NCI-H146 (cell line): ENCODE measurements around the gene IKZF3.
"Not testable (repeated sequence)": the region's sequence is repeated elsewhere in the genome, so short reads cannot be mapped to it uniquely, and the experiment has no call there.

Source experiments
- DNase-seq: peaks from one replicate; lab custom pipeline; 2025; lab: John Stamatoyannopoulos, UW

Gene IKZF3

DNA sequence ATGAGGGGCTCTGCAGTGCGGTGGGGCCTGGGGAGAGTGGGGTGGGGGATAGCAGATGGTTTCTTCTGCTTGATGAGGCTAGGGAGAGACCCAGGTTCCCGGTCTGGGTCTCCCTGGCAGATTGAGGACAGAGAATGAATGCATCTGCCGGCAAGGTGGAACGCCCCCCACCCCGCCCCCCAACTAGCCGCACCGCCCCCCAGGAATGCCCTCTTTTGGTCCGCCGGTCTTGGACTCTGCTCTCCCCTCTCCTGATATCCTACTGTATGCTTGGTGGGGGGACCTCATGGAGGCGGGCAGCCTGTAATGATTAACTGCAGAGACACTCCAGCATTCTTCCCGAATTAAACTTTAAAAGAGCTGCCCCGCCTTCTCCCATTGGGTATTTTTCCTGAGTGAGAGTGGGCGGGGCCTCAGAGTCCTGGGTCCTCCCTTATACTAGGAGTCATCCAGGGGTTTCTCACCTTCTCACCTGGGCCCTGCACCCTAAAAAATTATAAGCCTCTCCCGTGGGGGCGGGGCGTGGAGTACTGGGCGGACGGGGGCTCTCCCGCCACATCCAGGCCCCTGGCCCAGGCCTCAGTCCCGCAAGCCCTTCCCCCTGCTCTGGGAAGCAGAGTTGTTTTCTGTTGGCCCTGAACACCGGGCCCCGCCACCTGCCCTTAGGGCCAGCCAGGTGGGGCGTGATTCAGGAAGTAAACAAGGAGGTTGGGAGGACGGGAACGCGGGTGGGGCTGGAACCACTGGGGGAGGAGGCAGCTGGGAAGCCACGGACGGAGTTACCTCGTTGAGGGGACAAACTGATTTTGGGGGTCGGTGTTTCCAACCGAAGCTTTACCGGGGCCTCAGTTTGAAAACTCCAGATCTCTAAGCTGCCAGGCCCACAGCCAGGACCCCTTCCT lies 124.9 kb downstream of the IKZF3 start:
- peak; percentile 74 for DNase-seq

DNA sequence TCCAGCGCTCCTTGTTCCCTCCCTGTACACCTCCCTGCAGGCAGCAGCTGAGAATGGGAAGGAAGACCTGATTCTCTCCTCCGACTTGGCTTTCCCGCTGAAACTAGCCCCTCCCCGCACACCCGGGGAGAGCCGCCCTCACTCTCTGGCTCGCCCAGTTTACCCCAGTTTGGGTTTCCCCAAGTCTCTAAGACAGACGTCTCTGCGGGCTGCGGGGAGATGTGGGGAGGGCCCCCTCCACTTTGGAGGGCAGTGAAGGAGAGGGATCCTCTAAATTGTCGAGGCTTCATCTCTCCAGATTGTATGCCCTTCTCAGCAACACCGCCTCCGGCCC lies 125.6 kb downstream of the IKZF3 start:
- DNase-seq, result peak; percentile 74

GRCh38 chr17:39737760-39738567 lies 126.1 kb downstream of the IKZF3 start, which contains the start of gene GRB7:
Gene GRB7, plus strand, starts transcription at chr17:39737938. Its CDS starts 4,364 bp downstream, at chr17:39742302.
- peak; percentile 78 for DNase-seq

- DNase-seq, result no peak
Observed at GRCh38 chr17:39737206-39737759, 126.8 kb downstream of the IKZF3 start.

- no peak for DNase-seq
Observed at GRCh38 chr17:39736319-39737165, 127.6 kb downstream of the IKZF3 start.

GRCh38 chr17:39735882-39736281 lies 128.2 kb downstream of the IKZF3 start:
- no peak for DNase-seq

- DNase-seq, result no peak
Observed at GRCh38 chr17:39732586-39732985, 131.5 kb downstream of the IKZF3 start.

GRCh38 chr17:39730095-39730921 lies 133.8 kb downstream of the IKZF3 start, which contains the start of gene MIEN1:
Gene MIEN1, minus strand, starts transcription at chr17:39730532. Its CDS starts 37 bp downstream, at chr17:39730495.
- peak; percentile 89 for DNase-seq

- no peak for DNase-seq
Observed at GRCh38 chr17:39729280-39729851, 134.7 kb downstream of the IKZF3 start.

DNA sequence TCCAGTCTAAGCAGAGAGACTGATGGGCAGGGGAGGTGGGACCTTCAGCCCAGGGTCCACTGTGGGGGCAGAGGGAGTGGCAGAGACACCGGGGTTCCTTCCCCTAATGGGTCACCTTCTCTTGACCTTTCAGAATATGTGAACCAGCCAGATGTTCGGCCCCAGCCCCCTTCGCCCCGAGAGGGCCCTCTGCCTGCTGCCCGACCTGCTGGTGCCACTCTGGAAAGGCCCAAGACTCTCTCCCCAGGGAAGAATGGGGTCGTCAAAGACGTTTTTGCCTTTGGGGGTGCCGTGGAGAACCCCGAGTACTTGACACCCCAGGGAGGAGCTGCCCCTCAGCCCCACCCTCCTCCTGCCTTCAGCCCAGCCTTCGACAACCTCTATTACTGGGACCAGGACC lies 136.6 kb downstream of the IKZF3 start:
- no peak for DNase-seq

DNA sequence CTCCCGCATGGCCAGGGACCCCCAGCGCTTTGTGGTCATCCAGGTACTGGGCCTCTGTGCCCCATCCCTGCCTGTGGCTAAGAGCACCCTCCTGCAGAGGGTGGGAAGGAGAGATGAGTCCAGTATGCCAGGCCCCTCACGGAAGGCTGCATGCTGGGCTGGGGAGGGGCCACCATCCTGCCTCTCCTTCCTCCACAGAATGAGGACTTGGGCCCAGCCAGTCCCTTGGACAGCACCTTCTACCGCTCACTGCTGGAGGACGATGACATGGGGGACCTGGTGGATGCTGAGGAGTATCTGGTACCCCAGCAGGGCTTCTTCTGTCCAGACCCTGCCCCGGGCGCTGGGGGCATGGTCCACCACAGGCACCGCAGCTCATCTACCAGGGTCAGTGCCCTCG lies 137.5 kb downstream of the IKZF3 start:
- no peak for DNase-seq

- not testable (repeated sequence) for DNase-seq
Observed at GRCh38 chr17:39725923-39726322, 138.2 kb downstream of the IKZF3 start.

- no peak for DNase-seq
Observed at GRCh38 chr17:39724731-39725130, 139.4 kb downstream of the IKZF3 start.

DNA sequence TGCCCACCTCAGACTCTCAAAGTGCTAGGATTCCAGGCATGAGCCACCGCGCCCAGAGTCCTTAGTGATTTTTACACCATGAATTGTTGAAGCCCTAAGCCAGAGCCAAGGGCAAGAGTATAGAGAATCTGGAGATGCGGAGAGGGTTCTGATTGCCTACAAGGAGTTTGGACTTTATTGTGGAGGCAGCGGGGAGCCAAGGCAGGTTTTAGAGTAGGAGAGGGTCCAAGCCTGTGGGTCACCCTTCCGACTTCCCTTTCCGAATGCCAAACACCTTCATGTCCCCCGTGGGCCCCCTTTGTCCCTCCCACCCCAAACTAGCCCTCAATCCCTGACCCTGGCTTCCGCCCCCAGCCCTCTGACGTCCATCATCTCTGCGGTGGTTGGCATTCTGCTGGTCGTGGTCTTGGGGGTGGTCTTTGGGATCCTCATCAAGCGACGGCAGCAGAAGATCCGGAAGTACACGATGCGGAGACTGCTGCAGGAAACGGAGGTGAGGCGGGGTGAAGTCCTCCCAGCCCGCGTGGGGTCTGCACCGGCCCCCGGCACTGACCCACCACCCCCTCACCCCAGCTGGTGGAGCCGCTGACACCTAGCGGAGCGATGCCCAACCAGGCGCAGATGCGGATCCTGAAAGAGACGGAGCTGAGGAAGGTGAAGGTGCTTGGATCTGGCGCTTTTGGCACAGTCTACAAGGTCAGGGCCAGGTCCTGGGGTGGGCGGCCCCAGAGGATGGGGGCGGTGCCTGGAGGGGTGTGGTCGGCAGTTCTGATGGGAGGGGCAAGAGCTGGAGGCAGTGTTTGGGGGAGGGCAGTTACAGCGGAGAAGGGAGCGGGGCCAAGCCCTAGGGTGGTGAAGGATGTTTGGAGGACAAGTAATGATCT lies 140.9 kb downstream of the IKZF3 start:
- DNase-seq, result no peak

GRCh38 chr17:39722104-39722503 lies 142.0 kb downstream of the IKZF3 start:
- no peak for DNase-seq

DNA sequence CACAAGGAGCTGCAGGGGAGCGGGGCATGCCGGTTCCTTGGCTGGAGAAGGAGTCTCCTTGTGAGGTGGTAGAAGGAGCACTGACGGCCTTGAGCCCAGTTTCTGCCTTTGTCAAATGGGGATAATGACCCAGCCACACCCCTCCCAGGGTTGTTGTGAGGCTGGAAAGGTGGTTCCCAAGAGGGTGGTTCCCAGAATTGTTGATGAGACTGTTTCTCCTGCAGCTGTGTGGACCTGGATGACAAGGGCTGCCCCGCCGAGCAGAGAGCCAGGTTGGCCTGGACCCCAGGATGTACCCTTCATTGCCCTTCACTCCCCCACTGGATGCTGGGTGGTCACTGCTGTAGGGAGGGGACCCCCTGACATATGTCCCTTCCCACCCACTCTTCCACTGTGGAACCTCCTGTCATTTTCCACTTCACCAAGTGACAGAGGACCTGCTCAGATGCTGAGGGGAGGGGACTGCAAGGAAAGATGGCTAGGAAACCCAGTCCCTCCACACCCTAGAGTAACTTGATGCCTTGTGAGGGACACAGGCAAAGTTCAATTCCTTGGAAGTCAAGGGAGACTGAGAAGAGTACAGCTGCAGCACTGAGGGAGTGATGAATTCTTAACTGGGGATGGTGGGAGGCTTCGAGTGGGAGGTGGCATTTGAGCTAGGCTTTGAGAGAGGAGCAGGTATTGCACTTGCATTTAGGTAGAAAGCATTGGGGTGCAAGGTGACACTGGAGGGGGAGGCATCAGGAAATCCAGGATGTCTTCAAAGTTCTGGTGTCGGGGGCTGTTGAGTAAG lies 144.4 kb downstream of the IKZF3 start:
- DNase-seq, result no peak

DNA sequence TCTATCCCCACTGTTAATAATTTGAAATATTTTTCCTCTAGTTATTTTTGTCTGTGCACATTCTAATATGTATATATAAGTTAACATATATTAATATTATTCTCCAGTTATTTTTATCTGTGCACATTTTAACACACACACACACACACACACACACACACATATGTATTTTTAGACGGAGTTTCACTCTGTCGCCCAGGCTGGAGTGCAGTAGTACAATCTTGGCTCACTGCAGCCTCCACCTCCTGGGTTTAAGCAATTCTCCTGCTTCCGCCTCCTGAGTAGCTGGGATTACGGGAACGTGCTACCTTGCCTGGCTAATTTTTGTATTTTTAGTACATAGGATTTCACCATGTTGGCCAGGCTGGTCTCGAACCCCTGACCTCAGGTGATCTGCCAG lies 146.5 kb downstream of the IKZF3 start:
- DNase-seq, result no peak

GRCh38 chr17:39716879-39717536 lies 147.1 kb downstream of the IKZF3 start:
- no peak for DNase-seq
